GM18951 (cell line): Measurements from ENCODE around the gene CUZD1.

Experiments used
- POLR2A ChIP-seq: IDR thresholded peaks from 4 replicates; pipeline ENCODE4 v1.6.1; 2011; ENCODE audit warnings: mild to moderate bottlenecking; ENCODE audit not compliant: insufficient read length, insufficient read depth; ENCODE audit errors: extremely low read depth
- in situ Hi-C: fragments of 300-500 bp; cut with MboI; formaldehyde crosslinking; loops from one replicate; pipeline ENCODE4 v1.12.0; 2022; ENCODE audit warnings: low sequenced_read_pairs, mixed read lengths, inconsistent platforms; ENCODE audit not compliant: unreplicated experiment

CUZD1 gene

GRCh38 chr10:122822973-122823690 is 22.5 kb downstream of the CUZD1 start:
- in situ Hi-C loops: no loop called here
- TF ChIP-seq POLR2A: no peak

- no peak for TF ChIP-seq POLR2A
- in situ Hi-C loops: no loop called here
These were observed 23.8 kb downstream of the CUZD1 start for GRCh38 chr10:122821808-122822207.

GRCh38 chr10:122815458-122815857 is 30.2 kb downstream of the CUZD1 start:
- no peak for TF ChIP-seq POLR2A
- in situ Hi-C loops: no loop called here

GRCh38 chr10:122814493-122814892 is 31.2 kb downstream of the CUZD1 start:
- in situ Hi-C loops: no loop called here
- TF ChIP-seq POLR2A: no peak

- in situ Hi-C loops: no loop called here
- no peak for TF ChIP-seq POLR2A
These were observed 32.9 kb downstream of the CUZD1 start for GRCh38 chr10:122812751-122813150.

GRCh38 chr10:122802282-122802681 is 43.4 kb downstream of the CUZD1 start:
- in situ Hi-C loops: no loop called here
- no peak for TF ChIP-seq POLR2A

- in situ Hi-C loops: no loop called here
- TF ChIP-seq POLR2A: no peak
These were observed 46.9 kb downstream of the CUZD1 start for GRCh38 chr10:122798704-122799231.

GRCh38 chr10:122796796-122797195 is 48.9 kb downstream of the CUZD1 start:
- no peak for TF ChIP-seq POLR2A
- in situ Hi-C loops: no loop called here

- in situ Hi-C loops: no loop called here
- TF ChIP-seq POLR2A: no peak
These were observed 49.7 kb downstream of the CUZD1 start for GRCh38 chr10:122795924-122796323.

GRCh38 chr10:122786269-122786668 is 59.4 kb downstream of the CUZD1 start:
- TF ChIP-seq POLR2A: no peak
- in situ Hi-C loops: no loop called here

- in situ Hi-C loops: no loop called here
- TF ChIP-seq POLR2A: no peak
These were observed 62.7 kb downstream of the CUZD1 start for GRCh38 chr10:122782911-122783310.
